ENCODE data around the gene GABBR1. TPM values are rescaled to one million over a fixed set of nuclear protein-coding genes. Genes with fewer than 3 reads are reported as not detected.

Gene GABBR1
- total and polyA plus RNA-seq, 2 of the 13 experiments (the other 11 are each of a cell fraction or from before 2014, with no cell fraction given) = 0.07 to 0.37 TPM

DNA sequence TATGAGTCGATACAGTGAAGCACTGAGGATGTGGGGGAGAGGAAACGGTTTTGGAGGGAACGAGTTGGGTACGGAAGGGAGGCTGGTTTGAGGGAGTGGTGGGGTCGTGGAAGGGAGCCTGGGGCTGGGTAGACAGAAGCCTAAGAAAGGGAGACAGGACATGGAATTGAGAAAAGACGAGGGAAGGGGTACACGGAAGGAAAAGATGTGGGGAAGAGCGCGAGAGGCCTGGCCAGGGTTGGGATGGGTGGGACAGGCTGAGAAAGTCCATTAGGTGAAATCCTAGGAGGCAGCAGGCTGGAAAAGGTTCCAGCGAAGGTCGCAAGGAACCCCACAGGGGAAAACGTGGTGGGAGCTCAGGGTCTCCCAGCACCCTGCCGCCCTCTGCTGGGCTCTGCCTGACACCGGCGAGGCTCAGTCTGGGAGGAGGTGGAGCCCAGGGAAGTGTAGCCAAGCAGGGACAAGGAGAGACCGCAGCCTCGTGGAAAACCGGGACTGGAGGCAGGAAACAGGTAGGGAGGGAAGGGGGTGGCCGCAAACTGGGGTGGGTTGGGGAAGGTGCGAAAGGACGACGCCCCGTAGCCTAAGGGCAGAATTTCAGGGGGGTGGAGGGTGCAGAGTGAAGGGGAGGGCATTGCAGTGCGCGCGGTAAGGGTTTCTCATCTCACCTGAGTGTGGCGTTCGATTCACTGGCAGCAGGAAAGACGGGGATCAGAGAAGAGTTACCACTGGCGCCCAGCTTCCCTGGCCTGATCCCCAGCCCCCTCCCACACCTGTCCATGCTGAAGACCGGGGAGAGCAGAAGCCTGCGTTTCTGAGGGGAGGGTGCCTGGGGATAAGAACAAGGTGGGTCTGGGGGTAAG lies 4.3 kb downstream of the GABBR1 start (continued):
- TF ChIP-seq, protein P1, sequence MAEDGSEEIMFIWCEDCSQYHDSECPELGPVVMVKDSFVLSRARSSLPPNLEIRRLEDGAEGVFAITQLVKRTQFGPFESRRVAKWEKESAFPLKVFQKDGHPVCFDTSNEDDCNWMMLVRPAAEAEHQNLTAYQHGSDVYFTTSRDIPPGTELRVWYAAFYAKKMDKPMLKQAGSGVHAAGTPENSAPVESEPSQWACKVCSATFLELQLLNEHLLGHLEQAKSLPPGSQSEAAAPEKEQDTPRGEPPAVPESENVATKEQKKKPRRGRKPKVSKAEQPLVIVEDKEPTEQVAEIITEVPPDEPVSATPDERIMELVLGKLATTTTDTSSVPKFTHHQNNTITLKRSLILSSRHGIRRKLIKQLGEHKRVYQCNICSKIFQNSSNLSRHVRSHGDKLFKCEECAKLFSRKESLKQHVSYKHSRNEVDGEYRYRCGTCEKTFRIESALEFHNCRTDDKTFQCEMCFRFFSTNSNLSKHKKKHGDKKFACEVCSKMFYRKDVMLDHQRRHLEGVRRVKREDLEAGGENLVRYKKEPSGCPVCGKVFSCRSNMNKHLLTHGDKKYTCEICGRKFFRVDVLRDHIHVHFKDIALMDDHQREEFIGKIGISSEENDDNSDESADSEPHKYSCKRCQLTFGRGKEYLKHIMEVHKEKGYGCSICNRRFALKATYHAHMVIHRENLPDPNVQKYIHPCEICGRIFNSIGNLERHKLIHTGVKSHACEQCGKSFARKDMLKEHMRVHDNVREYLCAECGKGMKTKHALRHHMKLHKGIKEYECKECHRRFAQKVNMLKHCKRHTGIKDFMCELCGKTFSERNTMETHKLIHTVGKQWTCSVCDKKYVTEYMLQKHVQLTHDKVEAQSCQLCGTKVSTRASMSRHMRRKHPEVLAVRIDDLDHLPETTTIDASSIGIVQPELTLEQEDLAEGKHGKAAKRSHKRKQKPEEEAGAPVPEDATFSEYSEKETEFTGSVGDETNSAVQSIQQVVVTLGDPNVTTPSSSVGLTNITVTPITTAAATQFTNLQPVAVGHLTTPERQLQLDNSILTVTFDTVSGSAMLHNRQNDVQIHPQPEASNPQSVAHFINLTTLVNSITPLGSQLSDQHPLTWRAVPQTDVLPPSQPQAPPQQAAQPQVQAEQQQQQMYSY (CRISPR knock-in tag; IDR thresholded peaks at IDR 0.05) = peak; percentile 56; the same call in 1 of the 2 replicates
- TF ChIP-seq, protein P2, sequence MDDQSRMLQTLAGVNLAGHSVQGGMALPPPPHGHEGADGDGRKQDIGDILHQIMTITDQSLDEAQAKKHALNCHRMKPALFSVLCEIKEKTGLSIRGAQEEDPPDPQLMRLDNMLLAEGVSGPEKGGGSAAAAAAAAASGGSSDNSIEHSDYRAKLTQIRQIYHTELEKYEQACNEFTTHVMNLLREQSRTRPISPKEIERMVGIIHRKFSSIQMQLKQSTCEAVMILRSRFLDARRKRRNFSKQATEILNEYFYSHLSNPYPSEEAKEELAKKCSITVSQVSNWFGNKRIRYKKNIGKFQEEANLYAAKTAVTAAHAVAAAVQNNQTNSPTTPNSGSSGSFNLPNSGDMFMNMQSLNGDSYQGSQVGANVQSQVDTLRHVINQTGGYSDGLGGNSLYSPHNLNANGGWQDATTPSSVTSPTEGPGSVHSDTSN (CRISPR knock-in tag; IDR thresholded peaks at IDR 0.05; ENCODE audit: borderline replicate concordance) = no peak
- TF ChIP-seq ZNF263 (CRISPR knock-in tag; IDR thresholded peaks at IDR 0.05) = 0 out of 2 replicates have a peak, but pooled peaks have one; percentile 55
- no peak for TF ChIP-seq ONECUT2 (CRISPR knock-in tag; IDR thresholded peaks at IDR 0.05)
- TF ChIP-seq NRL (CRISPR knock-in tag; IDR thresholded peaks at IDR 0.05; ENCODE audit: borderline replicate concordance) = peak; percentile 35; the same call in 1 of the 2 replicates
- no peak for TF ChIP-seq ATF7 (IDR thresholded peaks at IDR 0.05)
- TF ChIP-seq ATF7 (CRISPR knock-in tag; IDR thresholded peaks at IDR 0.05) = 0 out of 2 replicates have a peak, but pooled peaks have one; percentile 39
- TF ChIP-seq ZBTB7A (CRISPR knock-in tag; IDR thresholded peaks at IDR 0.05) = peak; percentile 8; the same call in 1 of the 2 replicates
- peak; percentile 49; the same call in 1 of the 2 replicates for TF ChIP-seq ZSCAN29 (CRISPR knock-in tag; conservative IDR thresholded peaks at IDR 0.05)
- TF ChIP-seq, protein P3, sequence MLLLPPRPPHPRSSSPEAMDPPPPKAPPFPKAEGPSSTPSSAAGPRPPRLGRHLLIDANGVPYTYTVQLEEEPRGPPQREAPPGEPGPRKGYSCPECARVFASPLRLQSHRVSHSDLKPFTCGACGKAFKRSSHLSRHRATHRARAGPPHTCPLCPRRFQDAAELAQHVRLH (CRISPR knock-in tag; IDR thresholded peaks at IDR 0.05; ENCODE audit: borderline replicate concordance, low read depth) = no peak
- TF ChIP-seq ZZZ3 (CRISPR knock-in tag; IDR thresholded peaks at IDR 0.05; ENCODE audit: borderline replicate concordance) = no peak
- no peak for TF ChIP-seq ZSCAN9 (CRISPR knock-in tag; IDR thresholded peaks at IDR 0.05; ENCODE audit: borderline replicate concordance)
- TF ChIP-seq, protein P4, sequence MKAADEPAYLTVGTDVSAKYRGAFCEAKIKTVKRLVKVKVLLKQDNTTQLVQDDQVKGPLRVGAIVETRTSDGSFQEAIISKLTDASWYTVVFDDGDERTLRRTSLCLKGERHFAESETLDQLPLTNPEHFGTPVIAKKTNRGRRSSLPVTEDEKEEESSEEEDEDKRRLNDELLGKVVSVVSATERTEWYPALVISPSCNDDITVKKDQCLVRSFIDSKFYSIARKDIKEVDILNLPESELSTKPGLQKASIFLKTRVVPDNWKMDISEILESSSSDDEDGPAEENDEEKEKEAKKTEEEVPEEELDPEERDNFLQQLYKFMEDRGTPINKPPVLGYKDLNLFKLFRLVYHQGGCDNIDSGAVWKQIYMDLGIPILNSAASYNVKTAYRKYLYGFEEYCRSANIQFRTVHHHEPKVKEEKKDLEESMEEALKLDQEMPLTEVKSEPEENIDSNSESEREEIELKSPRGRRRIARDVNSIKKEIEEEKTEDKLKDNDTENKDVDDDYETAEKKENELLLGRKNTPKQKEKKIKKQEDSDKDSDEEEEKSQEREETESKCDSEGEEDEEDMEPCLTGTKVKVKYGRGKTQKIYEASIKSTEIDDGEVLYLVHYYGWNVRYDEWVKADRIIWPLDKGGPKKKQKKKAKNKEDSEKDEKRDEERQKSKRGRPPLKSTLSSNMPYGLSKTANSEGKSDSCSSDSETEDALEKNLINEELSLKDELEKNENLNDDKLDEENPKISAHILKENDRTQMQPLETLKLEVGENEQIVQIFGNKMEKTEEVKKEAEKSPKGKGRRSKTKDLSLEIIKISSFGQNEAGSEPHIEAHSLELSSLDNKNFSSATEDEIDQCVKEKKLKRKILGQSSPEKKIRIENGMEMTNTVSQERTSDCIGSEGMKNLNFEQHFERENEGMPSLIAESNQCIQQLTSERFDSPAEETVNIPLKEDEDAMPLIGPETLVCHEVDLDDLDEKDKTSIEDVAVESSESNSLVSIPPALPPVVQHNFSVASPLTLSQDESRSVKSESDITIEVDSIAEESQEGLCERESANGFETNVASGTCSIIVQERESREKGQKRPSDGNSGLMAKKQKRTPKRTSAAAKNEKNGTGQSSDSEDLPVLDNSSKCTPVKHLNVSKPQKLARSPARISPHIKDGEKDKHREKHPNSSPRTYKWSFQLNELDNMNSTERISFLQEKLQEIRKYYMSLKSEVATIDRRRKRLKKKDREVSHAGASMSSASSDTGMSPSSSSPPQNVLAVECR (CRISPR knock-in tag; IDR thresholded peaks at IDR 0.05; ENCODE audit: borderline replicate concordance) = peak; percentile 26; the same call in 1 of the 2 replicates
- TF ChIP-seq ARNTL (CRISPR knock-in tag; IDR thresholded peaks at IDR 0.05) = 0 out of 2 replicates have a peak, but pooled peaks have one; percentile 34
- TF ChIP-seq, protein P5, sequence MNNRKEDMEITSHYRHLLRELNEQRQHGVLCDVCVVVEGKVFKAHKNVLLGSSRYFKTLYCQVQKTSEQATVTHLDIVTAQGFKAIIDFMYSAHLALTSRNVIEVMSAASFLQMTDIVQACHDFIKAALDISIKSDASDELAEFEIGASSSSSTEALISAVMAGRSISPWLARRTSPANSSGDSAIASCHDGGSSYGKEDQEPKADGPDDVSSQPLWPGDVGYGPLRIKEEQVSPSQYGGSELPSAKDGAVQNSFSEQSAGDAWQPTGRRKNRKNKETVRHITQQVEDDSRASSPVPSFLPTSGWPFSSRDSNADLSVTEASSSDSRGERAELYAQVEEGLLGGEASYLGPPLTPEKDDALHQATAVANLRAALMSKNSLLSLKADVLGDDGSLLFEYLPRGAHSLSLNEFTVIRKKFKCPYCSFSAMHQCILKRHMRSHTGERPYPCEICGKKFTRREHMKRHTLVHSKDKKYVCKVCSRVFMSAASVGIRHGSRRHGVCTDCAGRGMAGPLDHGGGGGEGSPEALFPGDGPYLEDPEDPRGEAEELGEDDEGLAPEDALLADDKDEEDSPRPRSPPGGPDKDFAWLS (CRISPR knock-in tag; IDR thresholded peaks at IDR 0.05; ENCODE audit: borderline replicate concordance) = peak; percentile 65; the same call in 1 of the 2 replicates
- TF ChIP-seq SAFB2 (CRISPR knock-in tag; IDR thresholded peaks at IDR 0.05; ENCODE audit: borderline replicate concordance, low read depth) = 0 out of 2 replicates have a peak, but pooled peaks have one; percentile 20
